NCI-H446 (cell line): ENCODE measurements around the gene NACC2.

ENCODE experiments used
- DNase-seq, 2 experiments: peaks; one replicate each; lab custom pipeline; 2025; lab: John Stamatoyannopoulos, UW

NACC2 gene

DNA sequence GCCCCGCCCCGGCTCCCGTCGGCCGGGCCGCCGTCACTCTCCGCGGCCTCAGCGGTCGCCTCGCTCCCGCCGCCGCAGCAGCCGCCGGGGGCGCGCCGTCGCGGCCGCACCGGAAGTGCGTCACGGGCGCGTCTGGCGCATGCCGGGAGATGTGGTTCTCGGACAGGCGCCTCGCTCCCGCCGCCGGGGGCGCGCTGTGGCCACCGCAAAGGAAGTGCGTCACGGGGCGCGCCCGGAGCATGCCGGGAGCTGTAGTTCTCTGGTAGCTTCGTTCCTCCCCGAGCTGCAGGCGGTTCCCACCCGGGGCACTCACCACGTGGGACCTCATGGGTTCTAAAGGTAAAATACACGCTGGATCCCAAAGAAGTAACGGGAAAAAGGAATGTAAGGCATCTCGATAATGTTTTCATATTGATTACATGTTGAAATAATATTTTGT lies 133.8 kb downstream of the NACC2 start, which contains the start of gene UBAC1:
TSS of gene UBAC1 (minus strand) at position 97 of the 439 bp plus-strand sequence. CDS start 211 bp downstream, outside the sequence.
- peak; percentile 63 to 92 for DNase-seq

DNA sequence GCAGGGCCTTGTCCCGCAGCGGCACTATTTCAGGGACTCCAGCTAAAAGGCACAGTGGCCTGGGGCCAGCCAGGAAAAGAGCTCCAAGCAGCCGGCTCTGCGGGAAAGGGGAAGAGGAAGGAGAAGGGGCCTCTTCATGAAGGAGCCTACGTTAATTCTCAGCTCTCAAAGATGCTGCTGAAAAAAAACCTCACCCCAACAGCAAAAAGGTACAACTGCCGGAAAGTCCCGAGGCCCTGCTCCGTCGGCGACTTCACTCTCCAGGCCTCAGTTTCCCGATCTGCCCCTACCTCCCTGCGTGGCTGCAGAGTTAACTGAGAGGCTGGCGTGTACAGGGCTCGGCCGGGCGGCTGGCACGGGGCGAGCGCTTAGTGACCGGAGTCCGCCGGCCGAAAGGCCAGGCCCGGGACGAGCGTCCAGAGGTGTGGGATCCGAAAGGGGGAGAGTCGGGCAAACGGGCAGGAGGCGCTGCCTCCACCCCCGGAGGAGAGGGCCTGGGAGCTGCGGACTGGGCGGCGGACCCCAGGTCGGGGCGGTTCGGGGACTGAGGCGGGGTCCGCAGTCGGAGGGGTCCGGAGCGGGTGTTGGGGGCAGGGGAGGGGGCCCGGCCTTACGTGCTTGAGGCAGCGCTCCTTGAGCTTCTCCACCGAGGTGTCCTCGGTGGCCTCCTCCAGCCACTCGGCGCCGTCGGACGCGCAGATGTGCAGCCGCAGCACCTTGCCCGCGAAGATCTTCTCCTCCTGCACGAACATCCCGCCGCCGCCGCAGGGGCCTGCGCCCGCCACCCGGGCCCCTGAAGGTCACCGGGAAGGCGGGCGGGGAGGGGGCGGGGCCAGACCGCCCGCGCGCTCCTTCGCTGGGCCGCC lies 134.4 kb downstream of the NACC2 start:
- DNase-seq = no peak

DNA sequence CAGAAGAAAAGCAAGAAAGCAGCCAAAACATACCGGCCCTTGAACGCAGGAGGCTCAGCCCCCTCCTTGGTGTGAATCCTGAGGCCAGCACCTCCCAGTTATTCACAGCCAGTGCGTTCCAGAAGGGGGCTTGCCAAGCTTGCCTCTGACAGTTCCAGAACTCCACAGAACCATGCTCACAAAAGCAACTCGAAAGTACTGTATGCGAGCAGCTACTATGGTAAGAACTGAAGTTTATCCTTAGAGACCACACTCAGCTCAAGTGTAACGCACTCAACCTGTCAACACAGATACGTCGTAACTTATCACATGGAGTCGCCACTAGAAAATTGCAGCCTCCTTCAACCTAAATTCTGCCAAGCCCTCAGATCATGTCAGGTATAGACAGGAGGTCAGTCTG lies 135.3 kb downstream of the NACC2 start:
- no peak for DNase-seq

DNA sequence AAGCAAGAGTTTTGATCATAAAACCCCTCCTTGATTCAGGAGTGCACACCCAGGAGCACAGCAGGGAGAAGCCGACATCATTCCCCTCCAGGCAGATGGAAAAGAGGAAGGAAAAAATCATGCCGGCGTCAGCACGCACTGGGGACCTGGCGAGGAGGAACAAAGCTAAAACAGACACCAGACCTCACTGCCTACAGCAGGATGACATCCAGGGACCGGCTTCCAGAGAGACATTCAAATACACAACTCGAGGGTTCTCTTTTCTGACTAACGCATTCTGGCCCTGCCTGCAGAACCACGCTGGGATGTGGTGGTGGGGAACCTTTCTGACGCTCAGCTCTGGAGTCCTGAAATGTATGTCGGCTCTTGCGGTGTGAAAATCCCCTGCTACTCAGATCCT lies 136.6 kb downstream of the NACC2 start:
- no peak for DNase-seq

DNA sequence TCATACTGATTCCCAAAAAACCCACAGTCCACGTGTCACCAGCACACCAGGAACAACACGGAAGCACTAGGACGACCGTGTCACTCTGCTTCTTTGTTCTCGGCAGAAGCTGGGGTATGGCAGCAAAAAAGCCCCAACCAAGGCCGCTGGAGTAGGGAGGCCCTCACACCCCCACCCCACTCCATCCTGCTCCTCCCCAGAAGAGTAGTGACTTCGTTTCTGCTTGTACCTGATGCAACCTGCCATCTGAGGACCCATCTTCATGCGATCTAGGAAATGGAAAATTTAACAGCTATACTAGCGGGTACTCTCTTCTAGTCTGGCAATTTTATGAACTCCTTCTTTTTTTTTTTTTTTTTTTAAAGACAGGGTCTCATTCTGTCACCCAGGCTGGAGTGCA lies 137.7 kb downstream of the NACC2 start:
- no peak for DNase-seq

DNA sequence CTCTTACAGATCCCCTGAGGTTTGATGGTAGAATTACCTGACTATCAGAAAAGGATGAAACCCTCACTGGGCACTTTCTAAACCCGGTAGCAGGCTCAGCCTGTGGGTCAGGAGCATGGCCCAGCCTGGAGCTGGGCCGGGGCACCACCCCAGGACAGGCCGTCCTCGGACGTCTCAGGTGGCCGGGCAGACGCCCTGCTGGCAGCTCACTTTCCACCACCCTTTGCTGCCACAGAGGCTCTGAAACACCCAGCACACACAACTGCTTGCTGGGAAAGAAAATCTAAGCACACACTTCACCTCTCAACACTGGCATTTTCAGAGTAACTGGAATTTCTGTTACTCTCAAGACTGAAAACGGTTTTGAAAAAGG lies 138.3 kb downstream of the NACC2 start:
- no peak for DNase-seq
